Tibial nerve (tissue), 4 donors: ENCODE measurements around the gene SEPTIN11. TPM values are rescaled to one million over a fixed set of nuclear protein-coding genes. Genes with fewer than 3 reads are reported as not detected.

ENCODE experiments used
- DNase-seq, 2 donors: peaks; one replicate each; pipeline ENCODE4 v3.0.0-alpha.2; 2019; ENCODE audit warnings: low spot score in 2 of 2
- H3K27ac ChIP-seq, 4 donors: fragments of 200-600 bp; sonication (generic) in 3 of 4; one replicate each; pipeline ENCODE4 v1.5.1; 2017 to 2019; ENCODE audit warnings: mild to moderate bottlenecking in 1 of 4
- H3K27me3 ChIP-seq, 2 donors: fragments of 200-600 bp; sonication (generic) in 1 of 2; one replicate each; pipeline versions ENCODE4 v1.5.1 to v1.6.0; 2017 to 2019
- H3K36me3 ChIP-seq, 3 donors: fragments of 200-600 bp; sonication (generic); one replicate each; pipeline ENCODE4 v1.5.1; 2018 to 2019
- H3K4me1 ChIP-seq, 4 donors: fragments of 200-600 bp; sonication (generic) in 3 of 4; one replicate each; pipeline ENCODE4 v1.5.1; 2017 to 2019
- H3K4me3 ChIP-seq, 4 donors: fragments of 200-600 bp; sonication (generic) in 3 of 4; one replicate each; pipeline ENCODE4 v1.5.1; 2017 to 2019; ENCODE audit warnings: mild to moderate bottlenecking in 1 of 4, moderate library complexity in 1 of 4
- H3K9me3 ChIP-seq, 4 donors: fragments of 200-600 bp; sonication (generic) in 3 of 4; one replicate each; pipeline ENCODE4 v1.5.1; 2017 to 2019
- CTCF ChIP-seq, 5 experiments: fragments of 200-600 bp in 3 of 5; fragments of 450-650 bp in 2 of 5; sonication (generic) in 3 of 5; IDR thresholded peaks; one replicate each; pipeline ENCODE4 v1.5.1; 2016 to 2019; ENCODE audit warnings: antibody characterized with exemption in 5 of 5, mild to moderate bottlenecking in 3 of 5, moderate library complexity in 2 of 5
- EP300 ChIP-seq, 2 donors: sonication (generic); formaldehyde crosslinking; IDR thresholded peaks; one replicate each; pipeline ENCODE4 v1.6.1; 2017; ENCODE audit warnings: antibody characterized with exemption in 2 of 2, mild to moderate bottlenecking in 1 of 2
- POLR2A ChIP-seq, 2 donors: fragments of 450-650 bp; IDR thresholded peaks; one replicate each; pipeline ENCODE4 v1.6.1; 2017; ENCODE audit warnings: antibody characterized with exemption in 2 of 2, mild to moderate bottlenecking in 2 of 2, moderate library complexity in 2 of 2
- WGBS, 2 donors: methylation state at CpG; one replicate each; pipeline ENCODE4 v1.1.5; 2018; 5-methylcytosine and 5-hydroxymethylcytosine counted together
- total RNA-seq, 4 donors: library from RNA; depleted of rRNA; stranded (reverse); fragments of >200 nt; gene quantifications; one replicate each; pipeline ENCODE4 v1.1.0, GENCODE V29; 2016

The SEPTIN11 gene
- total RNA-seq, 4 donors from 2014 or later = 111 to 205 (median 176) TPM

- H3K27me3 ChIP-seq = no peaks in the 10 kb centered on the region
- DNase-seq = no peak
- H3K27ac ChIP-seq = no peak overlapping the region
- no peak overlapping the region for H3K4me3 ChIP-seq
- WGBS, 2 donors = 90 to 93% methylated on average over 2 of the region's 2 CpGs
- peaks cover 0 to 45% (median 0%) of the 10 kb centered on the region in 3 donors for H3K36me3 ChIP-seq
- no peaks in the 10 kb centered on the region for H3K9me3 ChIP-seq
- no peak for TF ChIP-seq EP300 (IDR thresholded peaks at IDR 0.05)
- TF ChIP-seq CTCF (IDR thresholded peaks at IDR 0.05) = no peak
- TF ChIP-seq POLR2A (IDR thresholded peaks at IDR 0.05) = no peak
- peaks cover 0 to 6% (median under 1%) of the 10 kb centered on the region in 4 donors for H3K4me1 ChIP-seq
Measured at GRCh38 chr4:76996445-76996844, 46.9 kb downstream of the SEPTIN11 start.

- 92 to 97% methylated on average over 1 of the region's 1 CpG for WGBS, 2 donors
- peaks cover 0 to 7% (median 3%) of the 10 kb centered on the region in 4 donors for H3K4me1 ChIP-seq
- DNase-seq = no peak
Measured at GRCh38 chr4:76997077-76997476, 47.5 kb downstream of the SEPTIN11 start.

GRCh38 chr4:76997532-76997931, 48.0 kb downstream of the SEPTIN11 start:
- Histone ChIP-seq H3K36me3 (peaks cover 0 to 47% (median 0%) of the 10 kb centered on the region in 3 donors), H3K27ac (no peak overlapping the region), H3K4me3 (no peak overlapping the region), H3K4me1 (peaks cover 0 to 12% (median 4%) of the 10 kb centered on the region in 4 donors), H3K9me3 (no peaks in the 10 kb centered on the region), H3K27me3 (no peaks in the 10 kb centered on the region)
- WGBS, 2 donors = 85 to 89% methylated on average over 5 of the region's 5 CpGs
- no peak for DNase-seq
- TF ChIP-seq EP300 (IDR thresholded peaks at IDR 0.05) = no peak
- TF ChIP-seq CTCF (IDR thresholded peaks at IDR 0.05) = no peak
- TF ChIP-seq POLR2A (IDR thresholded peaks at IDR 0.05) = no peak

More at GRCh38 chr4:76997077-76997476, 47.5 kb downstream of the SEPTIN11 start:
- no peaks in the 10 kb centered on the region for H3K9me3 ChIP-seq
- H3K36me3 ChIP-seq = peaks cover 0 to 46% (median 0%) of the 10 kb centered on the region in 3 donors
- no peaks in the 10 kb centered on the region for H3K27me3 ChIP-seq
- no peak for TF ChIP-seq CTCF (IDR thresholded peaks at IDR 0.05)
- TF ChIP-seq POLR2A (IDR thresholded peaks at IDR 0.05) = no peak
- no peak for TF ChIP-seq EP300 (IDR thresholded peaks at IDR 0.05)
- no peak overlapping the region for H3K27ac ChIP-seq
- H3K4me3 ChIP-seq = no peak overlapping the region

GRCh38 chr4:76998251-76998901, 48.8 kb downstream of the SEPTIN11 start:
- H3K4me3 ChIP-seq = no peak overlapping the region
- no peaks in the 10 kb centered on the region for H3K9me3 ChIP-seq
- TF ChIP-seq EP300 (IDR thresholded peaks at IDR 0.05) = no peak
- TF ChIP-seq CTCF (IDR thresholded peaks at IDR 0.05) = no peak
- TF ChIP-seq POLR2A (IDR thresholded peaks at IDR 0.05) = no peak
- no peaks in the 10 kb centered on the region for H3K27me3 ChIP-seq
- H3K4me1 ChIP-seq = peaks cover 0 to 16% (median 4%) of the 10 kb centered on the region in 4 donors
- peaks cover 0 to 56% (median 0%) of the 10 kb centered on the region in 3 donors for H3K36me3 ChIP-seq
- DNase-seq = no peak
- WGBS, 2 donors = 74 to 78% methylated on average over 8 of the region's 8 CpGs
- H3K27ac ChIP-seq = no peak overlapping the region

Other genes starting within 250 kb of the SEPTIN11 start
- gene SOWAHB, start 51.6 kb upstream of the SEPTIN11 start, total RNA-seq = under 1 TPM in 2 of 4 donors, not detected in 2; 0.21 to 0.90 TPM
- 100 to 1,000 TPM; 186 to 259 (median 198) TPM for gene CCNI, start 126.2 kb downstream of the SEPTIN11 start, total RNA-seq
- 10 to 100 TPM; 21.0 to 36.7 (median 27.9) TPM for gene CCNG2, start 207.5 kb downstream of the SEPTIN11 start, total RNA-seq